ENCODE measurements around the gene KCNQ2.

- TF ChIP-seq CTCF (IDR thresholded peaks at IDR 0.05) (no peak), POLR2A (IDR thresholded peaks at IDR 0.05) (no peak)
These were observed 49.1 kb upstream of the KCNQ2 start for GRCh38 chr20:63521602-63522001.
